Transverse colon (tissue), 4 donors: Measurements from ENCODE around the gene PODXL. TPM values are rescaled to one million over a fixed set of nuclear protein-coding genes. Genes with fewer than 3 reads are reported as not detected.

Experiments
- DNase-seq: peaks from one replicate; pipeline ENCODE4 v3.0.0-alpha.2; 2019
- H3K27ac ChIP-seq, 4 donors: fragments of 200-600 bp; sonication (generic); 2 replicates each; pipeline ENCODE4 v1.5.1; 2016 to 2018; ENCODE audit warnings: inconsistent platforms in 4 of 4
- H3K27me3 ChIP-seq: fragments of 200-600 bp; sonication (generic); 2 replicates; pipeline ENCODE4 v1.5.1; 2017; ENCODE audit warnings: inconsistent platforms
- H3K36me3 ChIP-seq, 4 donors: fragments of 200-600 bp; sonication (generic); 2 replicates each; pipeline ENCODE4 v1.5.1; 2017 to 2019; ENCODE audit warnings: inconsistent platforms in 4 of 4
- H3K4me1 ChIP-seq, 4 donors: fragments of 200-600 bp; sonication (generic); 2 replicates each; pipeline ENCODE4 v1.5.1; 2017 to 2020; ENCODE audit warnings: inconsistent platforms in 4 of 4
- H3K4me3 ChIP-seq, 4 donors: fragments of 200-600 bp; sonication (generic); 1 replicate in 1 of 4; 2 replicates in 3 of 4; pipeline versions ENCODE4 v1.5.1 to v1.6.1; 2017 to 2019; ENCODE audit warnings: inconsistent platforms in 4 of 4
- H3K9me3 ChIP-seq, 2 donors: fragments of 200-600 bp; sonication (generic); 2 replicates each; pipeline ENCODE4 v1.5.1; 2017 to 2019; ENCODE audit warnings: inconsistent platforms in 2 of 2
- CTCF ChIP-seq, 5 experiments: fragments of 200-600 bp in 3 of 5; fragments of 450-650 bp in 2 of 5; sonication (generic) in 3 of 5; IDR thresholded peaks; 1 replicate in 2 of 5; 2 replicates in 3 of 5; pipeline ENCODE4 v1.5.1; 2016 to 2017; ENCODE audit warnings: antibody characterized with exemption in 5 of 5, inconsistent platforms in 3 of 5, mild to moderate bottlenecking in 2 of 5, moderate library complexity in 1 of 5
- EP300 ChIP-seq: sonication (generic); formaldehyde crosslinking; IDR thresholded peaks from one replicate; pipeline ENCODE4 v1.6.1; 2017; ENCODE audit warnings: antibody characterized with exemption, low read depth
- POLR2A ChIP-seq: fragments of 450-650 bp; IDR thresholded peaks from one replicate; pipeline ENCODE4 v1.6.1; 2016; ENCODE audit warnings: antibody characterized with exemption, mild to moderate bottlenecking, moderate library complexity
- POLR2AphosphoS5 ChIP-seq, 3 donors: sonication (generic); formaldehyde crosslinking; IDR thresholded peaks; one replicate each; pipeline ENCODE4 v1.6.1; 2016; ENCODE audit warnings: antibody characterized with exemption in 3 of 3
- WGBS, 2 donors: methylation state at CpG; one replicate each; pipeline ENCODE4 v1.1.5; 2018; ENCODE audit warnings: low coverage in 1 of 2; 5-methylcytosine and 5-hydroxymethylcytosine counted together
- in situ Hi-C, 4 donors: fragments of 200-750 bp; cut with MboI; loops; one replicate each; pipeline versions ENCODE4 v1.15.0 to v1.15.1; 2017; ENCODE audit warnings: low sequenced_read_pairs in 3 of 4, low pct_ligation_motif_present in 1 of 4, low pct_unique_long_range_greater_than_20kb in 1 of 4
- intact Hi-C: fragments of 100-400 bp; cut with DNase I; formaldehyde crosslinking; loops from one replicate; pipeline ENCODE4 v1.15.1; 2023; ENCODE audit warnings: low total_unique reads
- total RNA-seq, 4 donors: library from RNA; depleted of rRNA; stranded (reverse); fragments of >200 nt; gene quantifications; one replicate each; pipeline ENCODE4 v1.1.0, GENCODE V29; 2016

PODXL gene
- total RNA-seq, 4 donors from 2014 or later, result 11.7 to 25.8 (median 16.1) TPM

GRCh38 chr7:131574741-131575140 is 18.3 kb upstream of the PODXL start:
- DNase-seq, result no peak
- Histone ChIP-seq H3K4me3 (no peak overlapping the region), H3K27me3 (no peaks in the 10 kb centered on the region), H3K27ac (no peak overlapping the region), H3K4me1 (no peaks in the 10 kb centered on the region), H3K36me3 (no peaks in the 10 kb centered on the region), H3K9me3 (no peaks in the 10 kb centered on the region)
- TF ChIP-seq POLR2A (no peak), CTCF (IDR thresholded peaks at IDR 0.05) (no peak), POLR2AphosphoS5 (IDR thresholded peaks at IDR 0.05) (no peak), EP300 (no peak)
- in situ Hi-C loops (no loop called here), intact Hi-C loops (no loop called here)
- WGBS, 2 donors, result 80 to 90% methylated on average over 1 to 6 of the region's 6 CpGs

GRCh38 chr7:131570401-131570800 is 14.0 kb upstream of the PODXL start:
- Histone ChIP-seq H3K27me3 (no peaks in the 10 kb centered on the region), H3K4me1 (no peaks in the 10 kb centered on the region), H3K9me3 (no peaks in the 10 kb centered on the region), H3K36me3 (no peaks in the 10 kb centered on the region), H3K27ac (no peak overlapping the region), H3K4me3 (no peak overlapping the region)
- intact Hi-C loops, result no loop called here
- no peak for TF ChIP-seq POLR2A
- no peak for TF ChIP-seq EP300
- TF ChIP-seq CTCF (IDR thresholded peaks at IDR 0.05), result no peak
- no peak for TF ChIP-seq POLR2AphosphoS5 (IDR thresholded peaks at IDR 0.05)
- WGBS, 2 donors, result 77 to 83% methylated on average over 3 to 5 of the region's 5 CpGs
- no peak for DNase-seq
- in situ Hi-C loops, result no loop called here

- no peaks in the 10 kb centered on the region for H3K9me3 ChIP-seq
- WGBS, 2 donors, result 75% methylated on average over 10 of the region's 10 CpGs; no CpG with 5 or more reads in 1 of the 2 donors
- DNase-seq, result no peak
- no peaks in the 10 kb centered on the region for H3K27me3 ChIP-seq
- no peaks in the 10 kb centered on the region for H3K4me1 ChIP-seq
- H3K27ac ChIP-seq, result no peak overlapping the region
- TF ChIP-seq CTCF (IDR thresholded peaks at IDR 0.05) (no peak), POLR2A (no peak), POLR2AphosphoS5 (IDR thresholded peaks at IDR 0.05) (no peak), EP300 (no peak)
- no peaks in the 10 kb centered on the region for H3K36me3 ChIP-seq
- H3K4me3 ChIP-seq, result no peak overlapping the region
- in situ Hi-C loops (no loop called here), intact Hi-C loops (no loop called here)
These were observed 12.5 kb upstream of the PODXL start for GRCh38 chr7:131568970-131569369.

GRCh38 chr7:131568510-131568909 is 12.1 kb upstream of the PODXL start:
- Histone ChIP-seq H3K9me3 (no peaks in the 10 kb centered on the region), H3K27me3 (no peaks in the 10 kb centered on the region), H3K4me3 (no peak overlapping the region), H3K36me3 (no peaks in the 10 kb centered on the region), H3K4me1 (no peaks in the 10 kb centered on the region), H3K27ac (no peak overlapping the region)
- in situ Hi-C loops (no loop called here), intact Hi-C loops (no loop called here)
- WGBS, 2 donors, result 76 to 84% methylated on average over 2 to 6 of the region's 6 CpGs
- TF ChIP-seq CTCF (IDR thresholded peaks at IDR 0.05) (no peak), POLR2AphosphoS5 (IDR thresholded peaks at IDR 0.05) (no peak), POLR2A (no peak), EP300 (no peak)
- DNase-seq, result no peak
